NCI-H460 (cell line): ENCODE data around the gene CYP2B6. TPM values are rescaled to one million over a fixed set of nuclear protein-coding genes. Genes with fewer than 3 reads are reported as not detected.
A peak's percentile ranks its signal among the peaks of the same experiment; 100 is the strongest.
"Not testable (repeated sequence)": the region's sequence is repeated elsewhere in the genome, so short reads cannot be mapped to it uniquely, and the experiment has no call there.

Experiments used
- DNase-seq: peaks from one replicate; pipeline ENCODE4 v3.0.0-alpha.2; 2016; ENCODE audit warnings: low read depth; ENCODE audit errors: extremely low read depth
- total RNA-seq: library from RNA; depleted of rRNA; stranded (reverse); fragments of >200 nt; shearing (Covaris generic); gene quantifications from 2 replicates; pipeline ENCODE4 v1.2.3, GENCODE V29; 2014; rRNA removed

The CYP2B6 gene
- total RNA-seq, 1 experiment from 2014 or later = not detected

- no peak for DNase-seq
Observed at GRCh38 chr19:41029524-41030432, 38.7 kb downstream of the CYP2B6 start.

- no peak for DNase-seq
Observed at GRCh38 chr19:41030651-41031050, 39.6 kb downstream of the CYP2B6 start.

GRCh38 chr19:41031916-41032315, 40.8 kb downstream of the CYP2B6 start:
- no peak for DNase-seq

GRCh38 chr19:41033324-41033723, 42.2 kb downstream of the CYP2B6 start:
- not testable (repeated sequence) for DNase-seq

GRCh38 chr19:41039806-41040205, 48.7 kb downstream of the CYP2B6 start:
- DNase-seq = no peak

GRCh38 chr19:41045095-41045494, 54.0 kb downstream of the CYP2B6 start:
- not testable (repeated sequence) for DNase-seq

GRCh38 chr19:41050426-41050825, 59.3 kb downstream of the CYP2B6 start:
- DNase-seq = no peak

- DNase-seq = not testable (repeated sequence)
Observed at GRCh38 chr19:41052162-41052561, 61.1 kb downstream of the CYP2B6 start.

GRCh38 chr19:41053331-41053730, 62.2 kb downstream of the CYP2B6 start:
- DNase-seq = not testable (repeated sequence)

GRCh38 chr19:41064974-41065569, 74.0 kb downstream of the CYP2B6 start:
- DNase-seq = peak; percentile 0

Other genes starting within 250 kb of the CYP2B6 start
- 1.6 and 2.1 TPM in 2 replicates for gene ACTMAP, start 240.8 kb upstream of the CYP2B6 start, total RNA-seq
- 185 and 211 TPM in 2 replicates for gene SNRPA, start 240.1 kb upstream of the CYP2B6 start, total RNA-seq
- not detected in 2 replicates for gene MIA, start 215.8 kb upstream of the CYP2B6 start, total RNA-seq
- 7.4 and 9.7 TPM in 2 replicates for gene RAB4B, start 213.0 kb upstream of the CYP2B6 start, total RNA-seq
- gene EGLN2, start 192.1 kb upstream of the CYP2B6 start, total RNA-seq = 20.7 and 25.0 TPM in 2 replicates
- not detected in 2 replicates for gene CYP2A6, start 140.8 kb upstream of the CYP2B6 start, total RNA-seq
- not detected in 2 replicates for gene CYP2A7, start 109.1 kb upstream of the CYP2B6 start, total RNA-seq
- not detected in 2 replicates for gene CYP2A13, start 97.2 kb downstream of the CYP2B6 start, total RNA-seq
- not detected in 2 replicates for gene CYP2F1, start 123.2 kb downstream of the CYP2B6 start, total RNA-seq
- 0.22 TPM in 1 of 2 replicates, not detected in the other for gene CYP2S1, start 201.9 kb downstream of the CYP2B6 start, total RNA-seq
- gene AXL, start 227.9 kb downstream of the CYP2B6 start, total RNA-seq = 27.7 and 29.8 TPM in 2 replicates